Activated T-cell treated with anti-CD3 and anti-CD28 coated beads, Interleukin-2, amount 50 U/mL, for 4 hours (primary cell): ENCODE measurements around the gene TRAM2. TPM values are rescaled to one million over a fixed set of nuclear protein-coding genes. Genes with fewer than 3 reads are reported as not detected.

Experiments
- ATAC-seq, 2 donors: fragments of 200-7000 bp; cut with Tn5 transposase; one replicate each; pipeline ENCODE4 v1.10.0; 2021
- DNase-seq: peaks from one replicate; pipeline ENCODE4 v3.0.0-alpha.2; 2020
- H3K27me3 Mint-ChIP-seq: one replicate; pipeline ENCODE4 v1.8.0; 2021; ENCODE audit warnings: low read depth, mixed read lengths
- H3K36me3 Mint-ChIP-seq: one replicate; pipeline ENCODE4 v1.8.0; 2022; ENCODE audit warnings: mixed read lengths; ENCODE audit not compliant: insufficient read depth
- H3K4me1 Mint-ChIP-seq: one replicate; pipeline ENCODE4 v1.8.0; 2021; ENCODE audit warnings: low read depth, mixed read lengths
- H3K4me3 Mint-ChIP-seq: one replicate; pipeline ENCODE4 v1.8.0; 2021; ENCODE audit warnings: mild to moderate bottlenecking, moderate library complexity, mixed read lengths
- H3K9me3 Mint-ChIP-seq: one replicate; pipeline ENCODE4 v1.8.0; 2021; ENCODE audit warnings: mixed read lengths
- total RNA-seq, 3 donors: library from RNA; stranded (reverse); gene quantifications; one replicate each; pipeline ENCODE4 v1.2.1, GENCODE V29; 2021

Gene TRAM2
- total RNA-seq, 3 donors from 2014 or later = 1.6 to 2.9 (median 2.4) TPM

GRCh38 chr6:52550014-52550575, 26.8 kb downstream of the TRAM2 start:
- ATAC-seq (no peak), DNase-seq (no peak)
- Mint-ChIP-seq H3K4me3 (no peak overlapping the region), H3K27me3 (no peaks in the 10 kb centered on the region), H3K4me1 (peaks cover 16% of the 10 kb centered on the region), H3K9me3 (no peaks in the 10 kb centered on the region), H3K36me3 (peaks cover 7% of the 10 kb centered on the region)

DNA sequence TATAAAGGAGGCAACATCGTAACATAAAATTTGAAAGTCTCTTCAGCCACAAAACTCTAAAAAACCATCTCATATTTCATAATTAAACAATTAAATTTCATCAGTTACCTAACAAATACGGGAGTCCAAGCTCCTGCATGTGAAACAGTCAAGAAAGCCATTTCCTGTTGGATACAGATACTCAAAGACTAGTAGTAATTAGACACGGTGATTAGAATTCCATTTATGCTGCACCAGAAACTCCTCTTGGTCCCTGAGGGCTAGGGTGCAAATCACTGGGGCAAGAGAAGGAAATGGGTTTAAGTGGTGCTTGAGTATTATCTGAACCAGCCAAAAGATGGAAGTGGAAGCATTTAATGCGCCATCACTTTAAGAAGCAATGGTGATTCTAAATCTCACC, 27.4 kb downstream of the TRAM2 start:
- DNase-seq (no peak), ATAC-seq (no peak)
- Mint-ChIP-seq H3K4me3 (no peak overlapping the region), H3K9me3 (no peaks in the 10 kb centered on the region), H3K4me1 (peaks cover 16% of the 10 kb centered on the region), H3K27me3 (no peaks in the 10 kb centered on the region), H3K36me3 (peaks cover 10% of the 10 kb centered on the region)

DNA sequence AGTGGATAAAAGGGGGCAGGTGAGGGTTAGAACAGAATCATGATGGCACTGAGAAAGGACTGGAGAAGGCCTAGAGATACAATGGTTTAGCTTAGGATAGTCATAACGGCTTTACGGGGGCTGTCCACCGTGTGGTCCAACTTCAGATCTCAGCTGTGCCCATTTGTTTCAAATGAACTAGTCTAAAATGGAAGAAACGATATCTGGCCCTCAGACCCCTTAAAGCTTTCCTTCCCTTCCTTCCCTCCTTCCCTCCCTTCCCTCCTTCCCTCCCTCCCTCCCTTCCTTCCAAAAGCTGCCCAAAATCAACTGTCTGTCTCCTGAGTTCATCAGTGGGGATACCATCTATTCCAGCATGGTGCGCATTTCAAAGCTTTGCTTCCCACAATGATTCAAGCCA, 27.9 kb downstream of the TRAM2 start:
- DNase-seq (no peak), ATAC-seq (no peak)
- Mint-ChIP-seq H3K4me1 (peaks cover 16% of the 10 kb centered on the region), H3K9me3 (no peaks in the 10 kb centered on the region), H3K4me3 (no peak overlapping the region), H3K36me3 (peaks cover 13% of the 10 kb centered on the region), H3K27me3 (no peaks in the 10 kb centered on the region)

GRCh38 chr6:52548353-52548713, 28.5 kb downstream of the TRAM2 start:
- Mint-ChIP-seq H3K9me3 (no peaks in the 10 kb centered on the region), H3K27me3 (no peaks in the 10 kb centered on the region), H3K4me1 (peaks cover 13% of the 10 kb centered on the region), H3K4me3 (no peak overlapping the region), H3K36me3 (peaks cover 13% of the 10 kb centered on the region)
- ATAC-seq = no peak
- DNase-seq = no peak

DNA sequence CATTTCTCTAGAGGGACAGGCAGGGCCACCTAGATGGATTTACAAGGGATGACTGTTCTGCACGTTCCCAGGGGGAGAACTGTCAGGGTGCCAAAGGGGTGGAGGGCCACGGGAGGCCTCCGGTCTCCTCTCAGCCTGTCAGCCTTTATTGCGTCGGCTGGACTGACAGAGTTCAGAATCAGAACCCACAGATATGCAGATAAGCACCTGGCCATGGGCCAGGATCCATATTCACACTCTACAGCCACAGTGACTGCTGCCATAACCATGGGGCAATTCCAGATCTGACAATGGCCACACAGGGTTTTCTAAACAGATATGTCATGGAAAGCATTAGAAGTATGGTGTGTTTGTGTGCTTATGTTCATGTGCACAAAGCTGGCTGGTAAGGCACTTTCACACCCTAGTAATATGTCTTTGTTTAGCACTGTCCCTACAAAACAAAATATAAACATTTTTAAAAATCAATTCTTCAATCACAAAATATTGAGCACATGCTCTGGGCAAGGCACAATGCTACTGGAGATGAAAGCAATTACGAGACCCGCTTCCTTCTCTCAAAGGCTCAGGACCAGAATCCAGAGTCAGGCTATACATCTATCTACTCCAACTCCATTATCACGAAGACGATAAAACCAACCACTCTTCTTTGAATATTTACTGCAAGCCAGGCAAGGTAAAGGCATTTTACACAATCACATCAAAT, 29.1 kb downstream of the TRAM2 start:
- no peak overlapping the region for H3K4me3 Mint-ChIP-seq
- peaks cover 13% of the 10 kb centered on the region for H3K4me1 Mint-ChIP-seq

DNA sequence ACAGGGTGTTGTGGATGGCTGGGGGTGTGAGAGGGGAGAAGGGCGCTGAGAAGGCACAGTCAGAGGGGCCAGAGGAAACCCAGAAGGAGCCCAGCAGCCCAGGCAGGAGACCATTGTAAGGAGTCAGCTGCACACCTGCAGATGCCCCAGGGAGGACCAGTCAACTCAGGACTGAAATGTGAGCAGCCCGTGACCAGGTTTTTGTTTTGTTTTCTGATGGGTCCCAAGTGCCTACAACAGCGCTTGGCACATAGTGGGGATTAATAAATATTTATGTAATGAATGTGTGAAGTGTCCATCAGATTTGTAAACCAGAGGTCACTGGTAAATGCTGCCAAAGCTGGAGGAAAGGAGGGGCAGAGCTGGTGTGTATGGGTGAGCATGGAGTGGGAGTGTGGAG, 30.2 kb downstream of the TRAM2 start:
- Mint-ChIP-seq H3K4me3 (no peak overlapping the region), H3K36me3 (peaks cover 13% of the 10 kb centered on the region), H3K4me1 (peaks cover 13% of the 10 kb centered on the region), H3K27me3 (no peaks in the 10 kb centered on the region), H3K9me3 (no peaks in the 10 kb centered on the region)
- ATAC-seq = no peak
- no peak for DNase-seq

More for the DNA sequence above, 29.1 kb downstream of the TRAM2 start:
- H3K36me3 Mint-ChIP-seq = peaks cover 13% of the 10 kb centered on the region
- H3K9me3 Mint-ChIP-seq = no peaks in the 10 kb centered on the region
- DNase-seq (no peak), ATAC-seq (no peak)
- no peaks in the 10 kb centered on the region for H3K27me3 Mint-ChIP-seq

DNA sequence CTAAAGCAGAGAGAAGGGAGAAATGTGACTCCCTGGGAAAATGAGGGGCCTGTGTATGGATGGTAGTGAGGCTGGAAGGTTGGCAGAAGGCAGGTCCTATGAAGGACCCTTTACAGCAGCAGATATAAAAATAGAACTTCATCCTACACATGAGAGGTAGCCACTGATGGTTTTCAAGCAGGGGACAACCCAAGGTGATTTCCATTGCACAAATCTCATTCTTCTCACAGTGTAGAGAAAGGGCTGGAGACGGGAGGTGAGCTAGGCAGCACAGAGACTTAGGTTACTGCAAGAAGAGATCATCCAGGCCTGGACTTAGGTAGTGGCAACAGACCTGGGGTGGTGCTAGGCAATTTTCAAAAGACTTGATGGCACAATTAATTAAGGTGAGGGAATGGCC, 30.7 kb downstream of the TRAM2 start:
- H3K27me3 Mint-ChIP-seq = no peaks in the 10 kb centered on the region
- peaks cover 13% of the 10 kb centered on the region for H3K36me3 Mint-ChIP-seq
- no peaks in the 10 kb centered on the region for H3K9me3 Mint-ChIP-seq
- peaks cover 13% of the 10 kb centered on the region for H3K4me1 Mint-ChIP-seq
- H3K4me3 Mint-ChIP-seq = no peak overlapping the region
- no peak for DNase-seq
- ATAC-seq = no peak

DNA sequence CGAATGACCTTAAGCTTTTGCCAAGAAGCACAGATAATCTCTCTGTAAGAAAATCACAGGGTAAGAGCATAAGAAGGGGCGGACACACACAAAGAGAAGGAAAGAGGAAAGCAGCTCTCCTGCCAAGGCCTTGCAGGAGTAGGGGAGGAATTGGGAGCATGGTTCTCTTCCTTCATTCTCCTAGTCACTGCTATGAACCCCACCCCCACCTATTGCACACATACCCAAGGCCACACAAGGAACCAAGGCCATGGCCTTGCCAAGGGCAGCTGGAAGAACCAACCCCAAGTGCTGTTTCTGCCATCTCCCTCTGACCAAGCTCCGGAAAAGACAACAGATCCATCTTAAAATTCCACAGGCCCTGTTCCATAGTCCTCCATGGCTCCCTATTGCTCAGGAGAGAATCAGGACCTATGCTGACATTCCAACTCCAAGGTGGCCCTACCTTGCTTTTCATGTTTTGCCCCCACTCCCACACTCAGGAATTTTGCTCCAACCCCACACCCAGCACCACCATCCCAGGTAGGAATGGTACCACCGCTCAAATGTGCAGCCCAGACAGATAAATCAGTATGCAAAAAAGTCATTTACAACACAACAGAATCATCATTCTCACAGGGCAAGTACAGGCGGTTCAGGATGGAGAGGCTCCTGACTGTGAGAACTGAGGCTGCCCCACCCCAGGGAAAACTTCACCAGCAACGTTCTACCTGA, 31.3 kb downstream of the TRAM2 start:
- Mint-ChIP-seq H3K27me3 (no peaks in the 10 kb centered on the region), H3K4me1 (peaks cover 13% of the 10 kb centered on the region), H3K36me3 (peaks cover 13% of the 10 kb centered on the region), H3K9me3 (no peaks in the 10 kb centered on the region), H3K4me3 (no peak overlapping the region)
- DNase-seq (no peak), ATAC-seq (no peak)

- Mint-ChIP-seq H3K36me3 (peaks cover 10% of the 10 kb centered on the region), H3K9me3 (no peaks in the 10 kb centered on the region), H3K4me3 (no peak overlapping the region), H3K4me1 (peaks cover 10% of the 10 kb centered on the region), H3K27me3 (no peaks in the 10 kb centered on the region)
- ATAC-seq = no peak
- no peak for DNase-seq
Observed at GRCh38 chr6:52544602-52545405, 32.1 kb downstream of the TRAM2 start.

DNA sequence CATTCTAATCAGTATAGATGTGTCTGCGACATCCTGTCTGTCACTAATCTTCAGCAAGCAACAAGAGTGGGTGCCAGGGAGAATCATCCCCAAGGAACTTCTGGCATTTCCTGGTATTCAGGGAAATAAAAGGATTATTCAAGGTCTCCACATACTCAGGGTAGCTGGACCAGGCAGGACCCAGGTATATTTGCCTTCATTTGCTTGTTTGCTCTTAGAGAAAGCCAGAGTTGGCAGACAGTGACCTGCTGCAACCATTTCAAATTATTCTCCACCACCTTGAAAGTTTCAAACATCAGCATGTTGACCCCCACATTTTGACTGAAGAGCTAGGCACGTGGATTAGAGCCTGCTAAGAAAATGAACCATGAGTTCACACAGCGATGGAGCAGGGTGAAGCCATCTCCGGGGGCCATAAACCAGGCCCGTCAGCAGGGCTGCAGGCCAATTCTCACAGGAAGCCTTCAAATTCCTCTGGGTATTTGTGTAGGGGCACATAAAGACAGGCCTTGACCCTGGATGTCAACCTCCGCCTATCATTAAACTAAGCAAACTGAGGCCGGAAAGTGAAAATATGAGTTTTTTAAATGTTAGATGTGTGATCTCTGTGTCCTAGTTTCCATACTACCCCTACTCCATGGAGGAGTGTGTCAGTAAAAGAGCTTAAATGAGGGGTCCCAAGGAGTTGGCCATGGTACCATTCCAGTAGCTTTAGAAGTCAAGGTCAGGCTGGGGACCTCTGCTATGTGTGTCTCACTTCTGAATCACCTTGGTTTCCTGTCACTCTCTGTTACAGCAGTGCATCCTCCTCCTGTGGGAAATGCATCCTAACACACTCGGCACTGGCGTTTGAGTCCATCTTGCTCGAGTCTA, 32.9 kb downstream of the TRAM2 start:
- no peaks in the 10 kb centered on the region for H3K9me3 Mint-ChIP-seq
- H3K4me3 Mint-ChIP-seq = no peak overlapping the region
- no peaks in the 10 kb centered on the region for H3K27me3 Mint-ChIP-seq
- H3K4me1 Mint-ChIP-seq = peaks cover 14% of the 10 kb centered on the region
- H3K36me3 Mint-ChIP-seq = peaks cover 7% of the 10 kb centered on the region
- DNase-seq (no peak), ATAC-seq (no peak)

DNA sequence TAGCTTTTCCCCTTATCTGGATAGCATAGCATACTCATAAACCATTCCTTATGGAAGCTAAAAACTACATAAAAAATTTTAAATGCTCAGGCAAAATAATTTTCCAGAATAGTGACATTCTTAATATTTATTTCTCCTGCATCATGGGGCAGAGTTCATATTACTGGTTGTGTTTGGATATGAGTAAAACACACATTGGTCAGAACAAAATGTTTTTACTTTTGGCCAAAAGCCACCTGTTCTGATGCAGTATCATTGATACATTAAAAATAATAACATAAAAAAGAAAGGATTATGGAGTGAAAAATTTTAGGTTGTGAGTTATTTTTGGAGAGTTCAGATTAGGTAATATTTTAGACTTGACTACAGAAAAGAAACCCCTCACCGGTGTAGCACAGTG, 33.6 kb downstream of the TRAM2 start:
- DNase-seq = no peak
- Mint-ChIP-seq H3K36me3 (peaks cover 7% of the 10 kb centered on the region), H3K27me3 (no peaks in the 10 kb centered on the region), H3K9me3 (no peaks in the 10 kb centered on the region), H3K4me3 (no peak overlapping the region), H3K4me1 (peaks cover 21% of the 10 kb centered on the region)
- ATAC-seq = no peak

- H3K4me3 Mint-ChIP-seq = no peak overlapping the region
- H3K36me3 Mint-ChIP-seq = peaks cover 7% of the 10 kb centered on the region
- peaks cover 35% of the 10 kb centered on the region for H3K4me1 Mint-ChIP-seq
- H3K27me3 Mint-ChIP-seq = no peaks in the 10 kb centered on the region
- ATAC-seq = no peak
- no peaks in the 10 kb centered on the region for H3K9me3 Mint-ChIP-seq
- DNase-seq = no peak
Observed at GRCh38 chr6:52541135-52541534, 35.7 kb downstream of the TRAM2 start.

- DNase-seq (no peak), ATAC-seq (no peak)
- Mint-ChIP-seq H3K4me3 (no peak overlapping the region), H3K36me3 (peaks cover 7% of the 10 kb centered on the region), H3K4me1 (peaks cover 42% of the 10 kb centered on the region), H3K9me3 (no peaks in the 10 kb centered on the region), H3K27me3 (no peaks in the 10 kb centered on the region)
Observed at GRCh38 chr6:52540286-52540902, 36.5 kb downstream of the TRAM2 start.
